Ovary (tissue), 3 donors: ENCODE results near the gene ZMYND11.

Experiments used
- POLR2A ChIP-seq: fragments of 450-650 bp; IDR thresholded peaks from one replicate; pipeline ENCODE4 v1.6.1; 2017; ENCODE audit warnings: antibody characterized with exemption, mild to moderate bottlenecking, moderate library complexity
- TF ChIP-seq, protein P1 (sequence below), 3 donors: fragments of 450-650 bp in 2 of 3; fragments of 200-600 bp in 1 of 3; IDR thresholded peaks; one replicate each; pipeline versions ENCODE4 v1.5.1 to v1.8.0; 2016 to 2022; ENCODE audit warnings: antibody characterized with exemption in 3 of 3, mild to moderate bottlenecking in 1 of 3
- donor health status: DM: no; HTN: no; CAD: no.

DNA sequence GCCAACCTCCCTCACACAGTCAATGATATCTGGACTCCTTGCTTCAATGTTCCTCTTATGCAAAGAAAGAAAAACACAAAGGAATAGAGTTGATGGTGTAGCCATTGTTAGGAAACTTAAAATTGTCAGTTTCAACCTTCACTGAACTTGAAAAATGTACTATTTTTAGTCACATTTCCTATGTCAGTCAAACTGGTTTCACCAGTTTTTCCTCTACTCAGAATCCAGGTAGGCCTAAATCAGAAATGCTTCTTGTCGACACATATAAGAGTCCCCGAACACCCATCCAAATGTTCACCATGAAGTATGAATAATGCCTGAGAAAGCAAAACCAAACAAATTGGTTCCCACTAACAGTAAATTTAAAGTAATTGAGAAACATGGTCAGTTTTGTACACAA, 42.4 kb upstream of the ZMYND11 start:
- TF ChIP-seq, protein P1, sequence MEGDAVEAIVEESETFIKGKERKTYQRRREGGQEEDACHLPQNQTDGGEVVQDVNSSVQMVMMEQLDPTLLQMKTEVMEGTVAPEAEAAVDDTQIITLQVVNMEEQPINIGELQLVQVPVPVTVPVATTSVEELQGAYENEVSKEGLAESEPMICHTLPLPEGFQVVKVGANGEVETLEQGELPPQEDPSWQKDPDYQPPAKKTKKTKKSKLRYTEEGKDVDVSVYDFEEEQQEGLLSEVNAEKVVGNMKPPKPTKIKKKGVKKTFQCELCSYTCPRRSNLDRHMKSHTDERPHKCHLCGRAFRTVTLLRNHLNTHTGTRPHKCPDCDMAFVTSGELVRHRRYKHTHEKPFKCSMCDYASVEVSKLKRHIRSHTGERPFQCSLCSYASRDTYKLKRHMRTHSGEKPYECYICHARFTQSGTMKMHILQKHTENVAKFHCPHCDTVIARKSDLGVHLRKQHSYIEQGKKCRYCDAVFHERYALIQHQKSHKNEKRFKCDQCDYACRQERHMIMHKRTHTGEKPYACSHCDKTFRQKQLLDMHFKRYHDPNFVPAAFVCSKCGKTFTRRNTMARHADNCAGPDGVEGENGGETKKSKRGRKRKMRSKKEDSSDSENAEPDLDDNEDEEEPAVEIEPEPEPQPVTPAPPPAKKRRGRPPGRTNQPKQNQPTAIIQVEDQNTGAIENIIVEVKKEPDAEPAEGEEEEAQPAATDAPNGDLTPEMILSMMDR (IDR thresholded peaks at IDR 0.05), result no peak
- no peak for TF ChIP-seq POLR2A
